Cardiac septum (tissue), 1 donor: ENCODE measurements around the gene MROH2A. TPM values are rescaled to one million over a fixed set of nuclear protein-coding genes. Genes with fewer than 3 reads are reported as not detected.

Experiments
- DNase-seq: peaks from one replicate; pipeline ENCODE4 v3.0.0-alpha.2; 2020; ENCODE audit warnings: low spot score
- intact Hi-C: fragments of 100-400 bp; cut with DNase I; formaldehyde crosslinking; loops from one replicate; pipeline ENCODE4 v1.14.0; 2022
- total RNA-seq: library from RNA; stranded (reverse); fragmentation: NEBNext Ultra II Directional; extraction: Animal tissue kit (Norgen Biotek cat#: 25700); gene quantifications from one replicate; pipeline ENCODE4 v1.2.1, GENCODE V29; 2021
- donor health status: DM: no; HTN: no; CAD: no.

Gene MROH2A
- total RNA-seq, 1 donor from 2014 or later: not detected

- intact Hi-C loops: no loop called here
- no peak for DNase-seq
Observed at GRCh38 chr2:233882353-233882752, 104.2 kb downstream of the MROH2A start.

Other genes starting within 250 kb of the MROH2A start
- 23.8 TPM for gene USP40, start 211.5 kb upstream of the MROH2A start, total RNA-seq
- gene UGT1A8, start 160.7 kb upstream of the MROH2A start, total RNA-seq: not detected
- gene UGT1A10, start 141.9 kb upstream of the MROH2A start, total RNA-seq: not detected
- not detected for gene UGT1A9, start 106.4 kb upstream of the MROH2A start, total RNA-seq
- not detected for gene UGT1A7, start 96.4 kb upstream of the MROH2A start, total RNA-seq
- not detected for gene UGT1A6, start 85.4 kb upstream of the MROH2A start, total RNA-seq
- not detected for gene UGT1A5, start 65.4 kb upstream of the MROH2A start, total RNA-seq
- gene UGT1A4, start 59.6 kb upstream of the MROH2A start, total RNA-seq: not detected
- not detected for gene UGT1A3, start 49.3 kb upstream of the MROH2A start, total RNA-seq
- gene UGT1A1, start 18.1 kb upstream of the MROH2A start, total RNA-seq: not detected
- gene HJURP, start 76.2 kb downstream of the MROH2A start, total RNA-seq: not detected
- gene TRPM8, start 139.0 kb downstream of the MROH2A start, total RNA-seq: 0.73 TPM